Thyroid gland (tissue), 4 donors: ENCODE measurements around the gene SHOC2.

ENCODE experiments used
- CTCF ChIP-seq, 6 experiments: fragments of 200-600 bp in 3 of 6; fragments of 450-650 bp in 3 of 6; sonication (generic) in 3 of 6; IDR thresholded peaks; one replicate each; pipeline ENCODE4 v1.5.1; 2016 to 2019; ENCODE audit warnings: antibody characterized with exemption in 6 of 6, mild to moderate bottlenecking in 2 of 6, inconsistent platforms in 1 of 6, moderate library complexity in 1 of 6
- POLR2A ChIP-seq, 2 donors: fragments of 450-650 bp; IDR thresholded peaks; one replicate each; pipeline ENCODE4 v1.6.1; 2017; ENCODE audit warnings: antibody characterized with exemption in 2 of 2, mild to moderate bottlenecking in 2 of 2, moderate library complexity in 1 of 2

DNA sequence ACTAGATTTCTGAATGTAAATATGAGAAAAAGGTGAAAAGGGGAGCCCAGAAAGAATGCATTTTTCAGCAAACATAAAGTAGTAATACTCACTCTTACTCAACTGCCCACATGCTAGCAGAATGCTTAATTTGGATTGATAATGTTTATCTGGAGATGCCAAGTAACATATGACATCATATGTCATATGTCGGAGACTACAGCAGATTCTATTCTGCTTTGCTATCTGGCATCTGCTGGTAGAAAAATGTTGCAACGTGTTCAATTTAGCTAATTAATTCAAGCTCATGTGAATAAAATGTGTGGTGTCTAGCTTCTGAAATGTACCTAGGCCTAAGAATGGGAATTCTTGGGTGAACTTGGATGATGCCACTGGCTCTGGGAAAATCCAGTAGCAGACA is 5.0 kb upstream of the SHOC2 start:
- TF ChIP-seq CTCF (IDR thresholded peaks at IDR 0.05), result no peak
- TF ChIP-seq POLR2A (IDR thresholded peaks at IDR 0.05), result no peak
